HEK293 (cell line): ENCODE data around the gene BBS9.

Experiments
- GLIS2 ChIP-seq: fragments of 450-650 bp; formaldehyde crosslinking; IDR thresholded peaks from 2 replicates; pipeline ENCODE4 v1.5.1; 2016; ENCODE audit warnings: missing biosample characterization, missing genetic modification characterization
- KLF1 ChIP-seq: fragments of 450-650 bp; formaldehyde crosslinking; IDR thresholded peaks from 2 replicates; pipeline ENCODE4 v1.5.1; 2016; ENCODE audit warnings: missing biosample characterization, missing genetic modification characterization
- KLF8 ChIP-seq: fragments of 450-650 bp; formaldehyde crosslinking; IDR thresholded peaks from 2 replicates; pipeline ENCODE4 v1.5.1; 2016; ENCODE audit warnings: missing biosample characterization, missing genetic modification characterization
- KLF9 ChIP-seq: fragments of 450-650 bp; formaldehyde crosslinking; IDR thresholded peaks from 2 replicates; pipeline ENCODE4 v1.5.1; 2016; ENCODE audit warnings: missing biosample characterization, missing genetic modification characterization, low read depth
- PRDM1 ChIP-seq: fragments of 450-650 bp; formaldehyde crosslinking; IDR thresholded peaks from 2 replicates; pipeline ENCODE4; 2016; ENCODE audit warnings: missing biosample characterization, missing genetic modification characterization
- SALL2 ChIP-seq: fragments of 450-650 bp; formaldehyde crosslinking; IDR thresholded peaks from 2 replicates; pipeline ENCODE4 v1.5.0; 2017; ENCODE audit warnings: missing biosample characterization, mild to moderate bottlenecking, missing genetic modification characterization, borderline replicate concordance
- TCF7L2 ChIP-seq: IDR thresholded peaks from 2 replicates; pipeline ENCODE4 v1.6.1; 2011; ENCODE audit warnings: low read depth, mild to moderate bottlenecking, inconsistent platforms, low read length, moderate library complexity, borderline replicate concordance
- TSHZ1 ChIP-seq: fragments of 450-650 bp; formaldehyde crosslinking; IDR thresholded peaks from 2 replicates; pipeline ENCODE4 v1.5.1; 2016; ENCODE audit warnings: missing biosample characterization, missing genetic modification characterization, borderline replicate concordance
- ZBTB20 ChIP-seq: fragments of 450-650 bp; formaldehyde crosslinking; IDR thresholded peaks from 2 replicates; pipeline ENCODE4 v1.5.1; 2016; ENCODE audit warnings: missing biosample characterization, missing genetic modification characterization
- ZNF140 ChIP-seq: fragments of 450-650 bp; formaldehyde crosslinking; IDR thresholded peaks from 2 replicates; pipeline ENCODE4 v1.5.1; 2016; ENCODE audit warnings: missing biosample characterization, missing genetic modification characterization
- ZNF324 ChIP-seq: fragments of 450-650 bp; formaldehyde crosslinking; IDR thresholded peaks from 2 replicates; pipeline ENCODE4 v1.5.1; 2016; ENCODE audit warnings: missing biosample characterization, missing genetic modification characterization
- ZNF366 ChIP-seq: fragments of 450-650 bp; formaldehyde crosslinking; conservative IDR thresholded peaks from 2 replicates; pipeline ENCODE4 v1.5.1; 2016; ENCODE audit warnings: missing biosample characterization, missing genetic modification characterization
- ZNF416 ChIP-seq: fragments of 450-650 bp; formaldehyde crosslinking; IDR thresholded peaks from 2 replicates; pipeline ENCODE4 v1.5.1; 2016; ENCODE audit warnings: missing biosample characterization, missing genetic modification characterization
- ZNF530 ChIP-seq: fragments of 450-650 bp; formaldehyde crosslinking; IDR thresholded peaks from 2 replicates; pipeline ENCODE4 v1.5.1; 2016; ENCODE audit warnings: low read depth, missing biosample characterization, missing genetic modification characterization
- ZNF629 ChIP-seq: fragments of 450-650 bp; formaldehyde crosslinking; IDR thresholded peaks from 2 replicates; pipeline ENCODE4 v1.5.1; 2017; ENCODE audit warnings: missing biosample characterization, missing genetic modification characterization
- ZNF777 ChIP-seq: fragments of 450-650 bp; formaldehyde crosslinking; IDR thresholded peaks from 2 replicates; pipeline ENCODE4 v1.5.1; 2017; ENCODE audit warnings: missing biosample characterization, missing genetic modification characterization, borderline replicate concordance
- ZSCAN30 ChIP-seq: fragments of 450-650 bp; IDR thresholded peaks from 2 replicates; pipeline ENCODE4 v1.5.1; 2018; ENCODE audit warnings: missing biosample characterization, mild to moderate bottlenecking, missing genetic modification characterization, moderate library complexity
- TF ChIP-seq, protein P1 (sequence below): fragments of 450-650 bp; formaldehyde crosslinking; IDR thresholded peaks from 2 replicates; pipeline ENCODE4 v1.5.1; 2016; ENCODE audit warnings: missing biosample characterization, missing genetic modification characterization
- TF ChIP-seq, protein P2 (sequence below): fragments of 450-650 bp; formaldehyde crosslinking; IDR thresholded peaks from 2 replicates; pipeline ENCODE4 v1.5.1; 2017; ENCODE audit warnings: missing biosample characterization, missing genetic modification characterization
- TF ChIP-seq, protein P3 (sequence below): fragments of 450-650 bp; formaldehyde crosslinking; IDR thresholded peaks from 2 replicates; pipeline ENCODE4 v1.5.1; 2016; ENCODE audit warnings: missing biosample characterization, missing genetic modification characterization
- TF ChIP-seq, protein P4 (sequence below): fragments of 450-650 bp; formaldehyde crosslinking; IDR thresholded peaks from 2 replicates; pipeline ENCODE4 v1.5.1; 2016; ENCODE audit warnings: missing biosample characterization, missing genetic modification characterization
- TF ChIP-seq, protein P5 (sequence below): sonication (generic); formaldehyde crosslinking; IDR thresholded peaks from 2 replicates; pipeline ENCODE4 v1.8.1; 2022; ENCODE audit warnings: mild to moderate bottlenecking, moderate library complexity, missing genetic modification reagents

The BBS9 gene

DNA sequence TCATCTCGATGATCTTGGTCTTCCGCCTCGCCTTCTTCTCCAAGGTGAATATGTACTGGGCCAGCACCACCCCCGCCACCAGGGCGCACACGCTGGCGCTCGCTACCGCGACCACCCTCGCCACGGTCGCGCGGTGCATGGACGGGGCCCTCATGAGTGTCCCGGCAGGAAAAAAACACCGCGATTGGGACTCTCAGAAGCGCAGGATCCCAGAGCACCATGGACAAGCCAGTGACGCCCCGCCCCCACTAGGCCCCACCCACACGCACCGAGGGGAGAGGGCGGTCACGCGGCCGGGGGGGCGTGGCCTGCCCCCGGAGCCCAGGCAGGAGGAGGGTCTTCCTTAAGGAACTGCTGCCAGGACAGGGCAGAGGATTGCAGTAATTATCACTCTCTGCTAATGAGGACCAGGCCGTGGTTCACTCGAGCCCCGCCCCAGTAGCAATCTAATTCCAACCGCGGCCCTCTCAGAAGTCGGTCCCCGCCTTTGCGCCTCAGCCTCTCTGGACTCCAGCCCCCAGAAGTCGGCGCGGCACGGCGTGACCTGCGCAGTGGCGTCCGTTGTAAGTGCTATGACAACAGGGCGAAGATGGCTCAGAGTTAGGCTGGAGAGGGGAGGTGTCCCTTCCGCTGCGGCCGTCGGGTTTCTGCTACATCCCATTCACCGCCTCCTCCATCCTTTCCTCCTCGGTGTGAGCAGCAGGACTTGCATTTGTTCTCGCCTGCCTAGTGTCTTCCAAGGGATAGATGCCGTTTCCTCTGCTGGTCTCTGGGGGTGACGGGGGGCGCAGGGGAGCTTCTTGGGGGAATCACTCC, at the start of gene BBS9 (continued):
- TF ChIP-seq ZNF324 (tag by site-specific recombination), result 0 out of 2 replicates have a peak, but pooled peaks have one; percentile 8
- TF ChIP-seq KLF9 (tag by site-specific recombination), result peak; percentile 89
- TF ChIP-seq, protein P1, sequence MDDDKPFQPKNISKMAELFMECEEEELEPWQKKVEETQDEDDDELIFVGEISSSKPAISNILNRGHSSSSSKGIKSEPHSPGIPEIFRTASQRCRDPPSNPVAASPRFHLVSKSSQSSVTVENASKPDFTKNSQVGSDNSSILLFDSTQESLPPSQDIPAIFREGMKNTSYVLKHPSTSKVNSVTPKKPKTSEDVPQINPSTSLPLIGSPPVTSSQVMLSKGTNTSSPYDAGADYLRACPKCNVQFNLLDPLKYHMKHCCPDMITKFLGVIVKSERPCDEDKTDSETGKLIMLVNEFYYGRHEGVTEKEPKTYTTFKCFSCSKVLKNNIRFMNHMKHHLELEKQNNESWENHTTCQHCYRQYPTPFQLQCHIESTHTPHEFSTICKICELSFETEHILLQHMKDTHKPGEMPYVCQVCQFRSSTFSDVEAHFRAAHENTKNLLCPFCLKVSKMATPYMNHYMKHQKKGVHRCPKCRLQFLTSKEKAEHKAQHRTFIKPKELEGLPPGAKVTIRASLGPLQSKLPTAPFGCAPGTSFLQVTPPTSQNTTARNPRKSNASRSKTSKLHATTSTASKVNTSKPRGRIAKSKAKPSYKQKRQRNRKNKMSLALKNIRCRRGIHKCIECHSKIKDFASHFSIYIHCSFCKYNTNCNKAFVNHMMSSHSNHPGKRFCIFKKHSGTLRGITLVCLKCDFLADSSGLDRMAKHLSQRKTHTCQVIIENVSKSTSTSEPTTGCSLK (tag by site-specific recombination), result no peak
- TF ChIP-seq KLF1 (tag by site-specific recombination), result peak; percentile 42; the same call in 1 of the 2 replicates
- TF ChIP-seq KLF8 (tag by site-specific recombination), result peak; percentile 74
- no peak for TF ChIP-seq SALL2 (tag by site-specific recombination)
- TF ChIP-seq GLIS2 (tag by site-specific recombination), result peak; percentile 78
- TF ChIP-seq, protein P2, sequence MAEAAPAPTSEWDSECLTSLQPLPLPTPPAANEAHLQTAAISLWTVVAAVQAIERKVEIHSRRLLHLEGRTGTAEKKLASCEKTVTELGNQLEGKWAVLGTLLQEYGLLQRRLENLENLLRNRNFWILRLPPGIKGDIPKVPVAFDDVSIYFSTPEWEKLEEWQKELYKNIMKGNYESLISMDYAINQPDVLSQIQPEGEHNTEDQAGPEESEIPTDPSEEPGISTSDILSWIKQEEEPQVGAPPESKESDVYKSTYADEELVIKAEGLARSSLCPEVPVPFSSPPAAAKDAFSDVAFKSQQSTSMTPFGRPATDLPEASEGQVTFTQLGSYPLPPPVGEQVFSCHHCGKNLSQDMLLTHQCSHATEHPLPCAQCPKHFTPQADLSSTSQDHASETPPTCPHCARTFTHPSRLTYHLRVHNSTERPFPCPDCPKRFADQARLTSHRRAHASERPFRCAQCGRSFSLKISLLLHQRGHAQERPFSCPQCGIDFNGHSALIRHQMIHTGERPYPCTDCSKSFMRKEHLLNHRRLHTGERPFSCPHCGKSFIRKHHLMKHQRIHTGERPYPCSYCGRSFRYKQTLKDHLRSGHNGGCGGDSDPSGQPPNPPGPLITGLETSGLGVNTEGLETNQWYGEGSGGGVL, result peak; percentile 57
- no peak for TF ChIP-seq ZNF416 (tag by site-specific recombination)
- no peak; the same call in 1 of the 2 replicates for TF ChIP-seq ZSCAN30 (tag by site-specific recombination)
- TF ChIP-seq ZBTB20, result peak; percentile 41; the same call in 1 of the 2 replicates
- TF ChIP-seq, protein P3, sequence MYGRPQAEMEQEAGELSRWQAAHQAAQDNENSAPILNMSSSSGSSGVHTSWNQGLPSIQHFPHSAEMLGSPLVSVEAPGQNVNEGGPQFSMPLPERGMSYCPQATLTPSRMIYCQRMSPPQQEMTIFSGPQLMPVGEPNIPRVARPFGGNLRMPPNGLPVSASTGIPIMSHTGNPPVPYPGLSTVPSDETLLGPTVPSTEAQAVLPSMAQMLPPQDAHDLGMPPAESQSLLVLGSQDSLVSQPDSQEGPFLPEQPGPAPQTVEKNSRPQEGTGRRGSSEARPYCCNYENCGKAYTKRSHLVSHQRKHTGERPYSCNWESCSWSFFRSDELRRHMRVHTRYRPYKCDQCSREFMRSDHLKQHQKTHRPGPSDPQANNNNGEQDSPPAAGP, result no peak
- peak; percentile 56; the same call in 1 of the 2 replicates for TF ChIP-seq PRDM1 (tag by site-specific recombination)
- TF ChIP-seq, protein P4, sequence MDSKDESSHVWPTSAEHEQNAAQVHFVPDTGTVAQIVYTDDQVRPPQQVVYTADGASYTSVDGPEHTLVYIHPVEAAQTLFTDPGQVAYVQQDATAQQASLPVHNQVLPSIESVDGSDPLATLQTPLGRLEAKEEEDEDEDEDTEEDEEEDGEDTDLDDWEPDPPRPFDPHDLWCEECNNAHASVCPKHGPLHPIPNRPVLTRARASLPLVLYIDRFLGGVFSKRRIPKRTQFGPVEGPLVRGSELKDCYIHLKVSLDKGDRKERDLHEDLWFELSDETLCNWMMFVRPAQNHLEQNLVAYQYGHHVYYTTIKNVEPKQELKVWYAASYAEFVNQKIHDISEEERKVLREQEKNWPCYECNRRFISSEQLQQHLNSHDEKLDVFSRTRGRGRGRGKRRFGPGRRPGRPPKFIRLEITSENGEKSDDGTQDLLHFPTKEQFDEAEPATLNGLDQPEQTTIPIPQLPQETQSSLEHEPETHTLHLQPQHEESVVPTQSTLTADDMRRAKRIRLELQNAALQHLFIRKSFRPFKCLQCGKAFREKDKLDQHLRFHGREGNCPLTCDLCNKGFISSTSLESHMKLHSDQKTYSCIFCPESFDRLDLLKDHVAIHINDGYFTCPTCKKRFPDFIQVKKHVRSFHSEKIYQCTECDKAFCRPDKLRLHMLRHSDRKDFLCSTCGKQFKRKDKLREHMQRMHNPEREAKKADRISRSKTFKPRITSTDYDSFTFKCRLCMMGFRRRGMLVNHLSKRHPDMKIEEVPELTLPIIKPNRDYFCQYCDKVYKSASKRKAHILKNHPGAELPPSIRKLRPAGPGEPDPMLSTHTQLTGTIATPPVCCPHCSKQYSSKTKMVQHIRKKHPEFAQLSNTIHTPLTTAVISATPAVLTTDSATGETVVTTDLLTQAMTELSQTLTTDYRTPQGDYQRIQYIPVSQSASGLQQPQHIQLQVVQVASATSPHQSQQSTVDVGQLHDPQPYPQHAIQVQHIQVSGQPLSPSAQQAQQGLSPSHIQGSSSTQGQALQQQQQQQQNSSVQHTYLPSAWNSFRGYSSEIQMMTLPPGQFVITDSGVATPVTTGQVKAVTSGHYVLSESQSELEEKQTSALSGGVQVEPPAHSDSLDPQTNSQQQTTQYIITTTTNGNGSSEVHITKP (tag by site-specific recombination), result peak; percentile 21; the same call in 1 of the 2 replicates
- no peak for TF ChIP-seq TSHZ1 (tag by site-specific recombination)
- no peak for TF ChIP-seq ZNF140 (tag by site-specific recombination)
- TF ChIP-seq TCF7L2, result peak; percentile 66; the same call in 1 of the 2 replicates
- TF ChIP-seq ZNF777 (tag by site-specific recombination), result peak; percentile 86; the same call in 1 of the 2 replicates
- peak; percentile 38; the same call in 1 of the 2 replicates for TF ChIP-seq ZNF629 (tag by site-specific recombination)
- no peak for TF ChIP-seq ZNF530 (tag by site-specific recombination)
- TF ChIP-seq ZNF366 (tag by site-specific recombination), result 0 out of 2 replicates have a peak, but pooled peaks have one; percentile 2
- TF ChIP-seq, protein P5, sequence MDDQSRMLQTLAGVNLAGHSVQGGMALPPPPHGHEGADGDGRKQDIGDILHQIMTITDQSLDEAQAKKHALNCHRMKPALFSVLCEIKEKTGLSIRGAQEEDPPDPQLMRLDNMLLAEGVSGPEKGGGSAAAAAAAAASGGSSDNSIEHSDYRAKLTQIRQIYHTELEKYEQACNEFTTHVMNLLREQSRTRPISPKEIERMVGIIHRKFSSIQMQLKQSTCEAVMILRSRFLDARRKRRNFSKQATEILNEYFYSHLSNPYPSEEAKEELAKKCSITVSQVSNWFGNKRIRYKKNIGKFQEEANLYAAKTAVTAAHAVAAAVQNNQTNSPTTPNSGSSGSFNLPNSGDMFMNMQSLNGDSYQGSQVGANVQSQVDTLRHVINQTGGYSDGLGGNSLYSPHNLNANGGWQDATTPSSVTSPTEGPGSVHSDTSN (CRISPR knock-in tag), result 0 out of 2 replicates have a peak, but pooled peaks have one; percentile 25
